Thymus (tissue), 11 donors: ENCODE data around the gene QRICH2. TPM values are rescaled to one million over a fixed set of nuclear protein-coding genes. Genes with fewer than 3 reads are reported as not detected.
"Not testable (repeated sequence)": the region's sequence is repeated elsewhere in the genome, so short reads cannot be mapped to it uniquely, and the experiment has no call there.

Experiments
- DNase-seq, 9 donors: peaks; one replicate each; pipeline ENCODE4 v3.0.0-alpha.2; 2013; ENCODE audit warnings: low spot score in 9 of 9, low read depth in 6 of 9, missing footprints in 1 of 9
- H3K27ac ChIP-seq, 2 donors: one replicate each; pipeline ENCODE4 v1.5.1; 2013; ENCODE audit warnings: control low read depth in 1 of 2, low read depth in 1 of 2, low read length in 1 of 2, mild to moderate bottlenecking in 1 of 2, moderate library complexity in 1 of 2
- H3K27me3 ChIP-seq, 2 donors: one replicate each; pipeline ENCODE4 v1.5.1; 2013; ENCODE audit warnings: low read length in 1 of 2; ENCODE audit not compliant: control insufficient read depth in 2 of 2, insufficient read depth in 1 of 2
- H3K36me3 ChIP-seq, 2 donors: one replicate each; pipeline ENCODE4 v1.5.1; 2013; ENCODE audit warnings: low read length in 1 of 2, mild to moderate bottlenecking in 1 of 2, moderate library complexity in 1 of 2; ENCODE audit not compliant: control insufficient read depth in 2 of 2, insufficient read depth in 2 of 2
- H3K4me1 ChIP-seq, 2 donors: one replicate each; pipeline ENCODE4 v1.5.1; 2013; ENCODE audit warnings: low read length in 2 of 2; ENCODE audit not compliant: control insufficient read depth in 2 of 2, insufficient read depth in 2 of 2
- H3K4me3 ChIP-seq, 2 donors: one replicate each; pipeline ENCODE4 v1.5.1; 2013; ENCODE audit warnings: low read length in 2 of 2, control low read depth in 1 of 2, mild to moderate bottlenecking in 1 of 2
- H3K9me3 ChIP-seq, 2 donors: one replicate each; pipeline ENCODE4 v1.5.1; 2013; ENCODE audit warnings: low read length in 1 of 2, mild to moderate bottlenecking in 1 of 2; ENCODE audit not compliant: control insufficient read depth in 2 of 2, insufficient read depth in 1 of 2
- WGBS: extraction: QIAGEN DNeasy Blood & Tissue Kit; methylation state at CpG from one replicate; pipeline ENCODE4 v1.1.7; 2013; 5-methylcytosine and 5-hydroxymethylcytosine counted together
- polyA plus RNA-seq: library from polyadenylated mRNA; stranded (reverse); fragments of 200-250 nt; gene quantifications from one replicate; pipeline ENCODE4 v1.2.3, GENCODE V29; 2013
- total RNA-seq: library from RNA; stranded (reverse); fragments of 120-200 nt; gene quantifications from one replicate; pipeline ENCODE4 v1.2.4, GENCODE V29; 2013
- donor health status: healthy.

The QRICH2 gene
- total and polyA plus RNA-seq, 2 donors, result 1.1 to 7.3 TPM

- Histone ChIP-seq H3K27me3 (peaks cover 42 to 63% of the 10 kb centered on the region in 2 donors), H3K36me3 (no peaks in the 10 kb centered on the region), H3K27ac (no peak overlapping the region), H3K4me3 (no peak overlapping the region), H3K9me3 (peaks cover 0 to 5% of the 10 kb centered on the region in 2 donors), H3K4me1 (peaks cover 6 to 11% of the 10 kb centered on the region in 2 donors)
- no peak for DNase-seq
- 86% methylated on average over 11 of the region's 11 CpGs for WGBS
Measured at GRCh38 chr17:76238847-76239537, 69.1 kb downstream of the QRICH2 start.

DNA sequence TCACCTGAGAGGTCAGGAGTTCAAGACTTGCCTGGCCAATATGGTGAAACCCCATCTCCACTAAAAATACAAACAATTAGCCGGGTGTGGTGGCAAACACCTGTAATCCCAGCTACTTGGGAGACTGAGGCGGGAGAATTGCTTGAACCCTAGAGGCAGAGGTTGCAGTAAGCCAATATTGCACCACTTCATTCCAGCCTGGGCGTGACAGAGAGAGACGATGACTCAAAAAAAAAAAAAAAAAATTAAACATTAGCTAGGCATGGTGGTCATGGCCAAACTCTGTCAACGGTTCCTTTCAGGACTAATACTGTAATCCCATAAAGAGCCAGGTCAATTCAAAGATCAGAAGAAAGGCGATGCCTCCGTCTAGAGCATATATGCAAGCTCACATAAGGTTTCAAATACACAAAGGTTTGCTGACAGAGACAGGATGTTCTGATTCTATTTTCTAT lies 70.2 kb downstream of the QRICH2 start:
- H3K9me3 ChIP-seq, result peaks cover 0 to 5% of the 10 kb centered on the region in 2 donors
- DNase-seq, result no peak
- no peak overlapping the region for H3K27ac ChIP-seq
- WGBS, result 95% methylated on average over 7 of the region's 7 CpGs
- no peaks in the 10 kb centered on the region for H3K36me3 ChIP-seq
- no peak overlapping the region for H3K4me3 ChIP-seq
- H3K27me3 ChIP-seq, result peaks cover 42 to 52% of the 10 kb centered on the region in 2 donors
- peaks cover 5 to 11% of the 10 kb centered on the region in 2 donors for H3K4me1 ChIP-seq

DNA sequence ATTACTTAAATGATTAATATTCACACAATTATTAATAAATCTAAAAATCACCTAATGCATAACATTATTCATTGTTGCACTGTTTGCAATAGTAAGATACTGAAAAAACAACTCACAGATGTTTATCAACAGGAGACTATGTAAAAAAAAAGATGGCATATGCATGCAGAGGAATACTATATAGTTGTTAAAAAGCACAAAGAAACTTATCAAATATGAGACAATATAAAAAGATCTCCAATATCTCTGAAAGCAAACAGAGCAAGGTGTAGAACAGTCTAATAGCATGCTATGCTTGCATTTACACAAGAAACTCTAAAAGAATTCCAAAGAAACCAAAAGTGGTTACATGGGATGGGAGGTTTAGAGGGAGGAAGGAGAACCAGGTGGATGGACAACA lies 71.5 kb downstream of the QRICH2 start:
- Histone ChIP-seq H3K36me3 (no peaks in the 10 kb centered on the region), H3K27ac (no peak overlapping the region), H3K27me3 (peaks cover 35 to 39% of the 10 kb centered on the region in 2 donors), H3K4me3 (no peak overlapping the region), H3K9me3 (peaks cover 0 to 5% of the 10 kb centered on the region in 2 donors), H3K4me1 (peaks cover 5 to 11% of the 10 kb centered on the region in 2 donors)
- no peak for DNase-seq

- no peak for DNase-seq
- H3K9me3 ChIP-seq, result peaks cover 0 to 3% of the 10 kb centered on the region in 2 donors
- 98% methylated on average over 2 of the region's 2 CpGs for WGBS
- peaks cover 2 to 7% of the 10 kb centered on the region in 2 donors for H3K4me1 ChIP-seq
- H3K27ac ChIP-seq, result no peak overlapping the region
- H3K36me3 ChIP-seq, result no peaks in the 10 kb centered on the region
- H3K4me3 ChIP-seq, result no peak overlapping the region
- H3K27me3 ChIP-seq, result peaks cover 29 to 32% of the 10 kb centered on the region in 2 donors
Measured at GRCh38 chr17:76235883-76236282, 72.2 kb downstream of the QRICH2 start.

GRCh38 chr17:76234354-76234679 lies 73.8 kb downstream of the QRICH2 start:
- WGBS, result 77% methylated on average over 5 of the region's 5 CpGs
- Histone ChIP-seq H3K27ac (no peak overlapping the region), H3K4me1 (no peaks in the 10 kb centered on the region), H3K9me3 (no peaks in the 10 kb centered on the region), H3K4me3 (no peak overlapping the region), H3K27me3 (peaks cover 17 to 23% of the 10 kb centered on the region in 2 donors), H3K36me3 (no peaks in the 10 kb centered on the region)
- no peak for DNase-seq

DNA sequence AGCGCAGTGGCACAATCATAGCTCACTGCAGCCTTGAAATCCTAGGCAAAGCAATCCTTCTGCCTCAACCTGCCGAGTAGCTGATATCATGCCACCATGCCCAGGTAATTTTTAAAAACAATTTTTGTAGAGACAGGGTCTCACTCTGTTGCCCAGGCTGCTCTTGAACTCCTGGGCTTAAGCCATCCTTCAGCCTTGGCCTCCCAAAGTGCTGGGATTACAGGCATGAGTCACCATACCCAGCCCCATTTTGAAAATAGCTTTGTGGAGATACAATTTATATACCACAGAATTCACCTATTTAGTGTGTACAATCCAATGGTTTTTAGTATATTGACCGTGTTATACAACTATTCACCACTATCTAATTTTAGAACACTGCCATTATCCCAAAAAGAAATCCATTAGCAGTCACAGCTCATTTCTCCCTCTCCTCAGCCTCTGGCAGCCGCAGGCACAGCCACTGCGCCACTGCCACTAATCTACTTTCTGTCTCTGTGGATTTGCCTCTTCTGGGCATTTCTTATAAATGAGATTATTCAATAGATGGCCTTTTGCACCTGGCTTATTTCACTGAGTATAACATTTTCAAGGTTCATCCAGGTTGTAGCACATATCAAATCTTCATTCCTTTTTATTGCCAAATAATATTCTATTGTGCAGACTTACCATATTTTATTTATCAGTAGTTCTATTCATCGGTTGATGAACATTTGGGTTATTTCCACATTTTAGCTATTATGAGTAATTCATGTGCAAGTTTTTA lies 74.3 kb downstream of the QRICH2 start:
- H3K27ac ChIP-seq, result no peak overlapping the region
- H3K9me3 ChIP-seq, result no peaks in the 10 kb centered on the region
- H3K4me1 ChIP-seq, result no peaks in the 10 kb centered on the region
- DNase-seq, result no peak
- no peak overlapping the region for H3K4me3 ChIP-seq
- H3K36me3 ChIP-seq, result no peaks in the 10 kb centered on the region
- WGBS, result 98% methylated on average over 6 of the region's 6 CpGs
- peaks cover 11 to 18% of the 10 kb centered on the region in 2 donors for H3K27me3 ChIP-seq

DNA sequence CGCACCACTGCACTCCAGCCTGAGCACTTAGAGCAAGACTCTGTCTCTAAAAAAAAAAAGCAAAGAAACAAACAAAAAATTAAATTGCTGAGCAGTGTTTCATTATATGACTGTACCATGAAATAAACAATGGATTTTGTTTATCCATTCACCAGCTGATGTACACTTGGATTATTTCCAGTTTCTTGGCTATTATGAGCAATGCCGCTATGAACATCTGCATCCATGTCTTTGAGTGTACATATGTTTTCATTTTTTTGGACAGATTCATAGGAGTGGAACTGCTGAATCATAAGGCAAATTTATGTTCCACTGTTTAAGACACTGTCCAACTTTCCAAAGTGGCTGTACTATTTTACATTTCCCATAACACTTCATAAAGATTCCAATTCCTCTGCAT lies 75.7 kb downstream of the QRICH2 start:
- no peak overlapping the region for H3K4me3 ChIP-seq
- no peaks in the 10 kb centered on the region for H3K9me3 ChIP-seq
- no peak overlapping the region for H3K27ac ChIP-seq
- WGBS, result 98% methylated on average over 2 of the region's 2 CpGs
- H3K36me3 ChIP-seq, result no peaks in the 10 kb centered on the region
- H3K4me1 ChIP-seq, result no peaks in the 10 kb centered on the region
- peaks cover 1 to 5% of the 10 kb centered on the region in 2 donors for H3K27me3 ChIP-seq
- DNase-seq, result no peak

DNA sequence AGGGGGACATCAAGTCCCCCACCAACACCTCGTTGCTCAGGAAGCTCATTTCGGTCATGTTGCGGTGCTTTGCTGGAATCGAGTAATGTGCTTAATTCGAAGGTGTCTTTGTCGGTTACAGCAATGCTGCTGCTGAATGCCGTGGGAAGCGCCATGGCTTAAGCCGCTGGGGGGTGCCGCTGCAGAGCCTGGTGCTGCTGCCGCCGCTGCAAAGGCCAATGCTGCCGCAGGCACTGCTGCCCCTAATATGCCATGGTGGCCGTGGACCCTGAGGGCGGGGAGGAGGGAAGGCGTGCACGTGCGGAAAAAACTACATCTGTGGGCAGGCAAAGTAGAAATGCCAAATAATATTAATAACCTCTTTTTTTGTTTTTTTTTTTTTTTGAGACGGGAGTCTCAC lies 81.3 kb downstream of the QRICH2 start:
- not testable (repeated sequence) for DNase-seq, H3K27ac ChIP-seq, H3K9me3 ChIP-seq, H3K36me3 ChIP-seq, H3K4me3 ChIP-seq, H3K4me1 ChIP-seq, H3K27me3 ChIP-seq
- 96% methylated on average over 19 of the region's 19 CpGs for WGBS

GRCh38 chr17:76225373-76226086 lies 82.5 kb downstream of the QRICH2 start:
- H3K36me3 ChIP-seq, DNase-seq, H3K4me1 ChIP-seq, H3K4me3 ChIP-seq, H3K27me3 ChIP-seq, H3K9me3 ChIP-seq, H3K27ac ChIP-seq: not testable (repeated sequence)
- WGBS, result 95% methylated on average over 7 of the region's 7 CpGs
